ENCODE data around the gene NDUFS6.
A peak's percentile ranks its signal among the peaks of the same experiment; 100 is the strongest.

The NDUFS6 gene

DNA sequence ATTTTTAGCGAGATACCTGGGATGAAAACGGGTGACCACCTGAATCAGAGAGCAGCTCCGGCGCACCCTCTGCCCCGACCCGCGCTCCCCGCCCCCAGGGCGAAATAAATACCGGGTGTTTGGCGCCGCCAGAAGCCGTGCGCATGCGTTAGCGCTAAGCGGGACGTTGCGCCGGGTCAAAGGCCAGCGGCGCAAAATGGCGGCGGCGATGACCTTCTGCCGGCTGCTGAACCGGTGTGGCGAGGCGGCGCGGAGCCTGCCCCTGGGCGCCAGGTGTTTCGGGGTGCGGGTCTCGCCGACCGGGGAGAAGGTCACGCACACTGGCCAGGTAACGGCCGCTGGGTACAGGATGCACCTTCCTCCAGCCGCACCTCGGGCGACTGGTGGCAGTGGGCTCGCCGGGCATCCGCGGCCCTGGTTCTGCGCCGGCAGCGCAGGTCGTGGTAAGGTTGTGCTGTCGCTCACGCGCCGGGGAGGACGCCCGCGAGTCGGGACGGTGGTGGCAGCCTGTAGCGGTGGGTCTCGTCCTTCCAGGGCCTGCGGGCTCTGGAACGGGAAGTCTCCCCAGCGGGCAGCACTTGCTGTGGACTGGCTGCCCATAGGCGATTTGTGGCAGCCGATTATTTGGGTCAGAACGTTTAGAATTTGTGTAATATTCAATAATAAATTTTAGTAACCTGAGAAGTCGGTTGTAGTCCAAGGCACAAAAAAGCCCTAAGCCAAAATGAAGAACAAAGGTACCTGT, at the start of gene NDUFS6:
NDUFS6 (plus strand) TSS at position 186 of the 745 bp plus-strand sequence; CDS start at position 197, 11 bp downstream.
- peak; percentile 81 for DNase-seq

DNA sequence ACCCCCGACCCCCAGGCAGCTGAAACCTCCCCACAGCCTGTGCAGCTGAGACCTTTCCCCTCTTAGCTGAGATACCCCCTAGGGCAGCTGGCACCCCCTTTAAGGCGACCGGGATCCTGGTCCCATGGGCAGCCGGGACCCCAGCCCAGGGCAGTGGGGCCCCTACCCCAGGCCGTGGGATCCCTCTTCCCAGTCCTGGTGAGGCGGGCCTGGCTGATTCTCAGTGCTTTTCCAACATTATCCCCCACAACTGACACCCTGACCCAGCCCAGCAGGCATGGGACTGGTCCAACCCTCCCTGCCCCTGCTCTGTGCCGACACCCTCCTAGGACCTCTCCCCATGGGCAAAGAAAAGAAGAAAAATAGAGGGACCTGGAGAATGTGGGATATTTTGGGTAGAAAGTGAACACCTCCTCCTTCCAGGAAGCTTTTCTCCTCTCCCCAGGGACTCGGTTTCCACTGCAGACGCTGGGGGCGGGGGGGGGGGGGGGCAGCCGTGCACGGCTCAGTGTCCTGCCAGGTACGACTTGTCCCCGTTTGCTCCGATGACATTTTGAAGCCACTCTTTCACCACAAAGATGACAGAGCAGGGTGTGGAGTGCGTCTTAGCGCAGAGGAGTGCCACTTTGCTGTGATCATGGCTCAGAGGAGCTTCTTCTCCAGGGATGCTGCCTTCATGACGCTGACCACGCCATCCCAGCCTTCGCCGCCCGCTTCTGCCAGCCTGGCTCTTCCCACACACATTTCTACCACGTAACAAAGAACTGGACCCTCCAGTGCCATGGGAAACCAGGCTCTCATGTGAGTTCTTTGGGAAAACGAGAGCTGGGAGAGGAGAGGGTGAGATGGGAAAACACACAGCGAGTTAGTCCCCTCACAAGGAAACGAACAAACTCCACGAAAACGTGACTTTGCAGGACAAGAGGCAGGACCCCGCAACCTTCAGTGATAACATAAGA, 49.1 kb upstream of the NDUFS6 start:
- DNase-seq, result no peak

DNA sequence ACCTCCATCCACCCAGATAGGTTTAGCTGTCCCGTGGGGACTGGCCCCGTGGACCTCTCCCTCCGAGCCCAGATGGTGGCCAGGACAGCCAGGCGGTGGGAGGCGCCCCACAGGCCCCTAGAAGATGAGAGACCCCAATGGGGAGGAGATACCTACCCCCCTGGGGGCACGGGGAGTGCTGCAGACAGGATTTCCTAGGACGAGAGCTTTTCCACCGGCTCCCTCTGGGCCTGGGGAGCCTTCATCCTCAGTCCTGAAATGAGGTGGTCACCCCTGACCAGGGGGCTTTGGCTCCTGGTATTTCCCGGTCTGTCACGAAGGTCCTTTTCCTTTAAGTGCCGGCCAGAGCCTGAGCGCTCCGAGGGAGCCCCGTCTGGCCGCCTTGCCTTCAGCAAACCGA, 48.3 kb upstream of the NDUFS6 start:
- DNase-seq, result no peak

DNA sequence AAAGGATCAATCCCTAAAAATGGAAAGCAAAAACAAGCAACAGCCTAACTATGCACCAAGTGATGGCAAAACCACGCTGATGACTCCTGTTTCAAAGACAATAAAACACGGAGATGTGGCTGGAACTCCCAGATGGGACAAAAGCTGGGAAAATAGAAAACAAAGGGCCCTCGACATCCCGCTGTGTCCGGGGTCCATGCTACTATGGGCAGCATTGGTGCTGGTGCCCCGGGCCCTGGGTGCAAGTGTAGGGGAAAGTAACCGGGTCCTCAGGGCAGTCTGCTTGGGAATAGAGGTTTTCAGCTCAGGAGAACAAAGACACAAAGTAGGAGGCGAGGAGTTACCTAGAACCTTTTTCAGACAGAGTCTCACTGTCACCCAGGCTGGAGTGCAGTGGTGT, 47.7 kb upstream of the NDUFS6 start:
- no peak for DNase-seq

DNA sequence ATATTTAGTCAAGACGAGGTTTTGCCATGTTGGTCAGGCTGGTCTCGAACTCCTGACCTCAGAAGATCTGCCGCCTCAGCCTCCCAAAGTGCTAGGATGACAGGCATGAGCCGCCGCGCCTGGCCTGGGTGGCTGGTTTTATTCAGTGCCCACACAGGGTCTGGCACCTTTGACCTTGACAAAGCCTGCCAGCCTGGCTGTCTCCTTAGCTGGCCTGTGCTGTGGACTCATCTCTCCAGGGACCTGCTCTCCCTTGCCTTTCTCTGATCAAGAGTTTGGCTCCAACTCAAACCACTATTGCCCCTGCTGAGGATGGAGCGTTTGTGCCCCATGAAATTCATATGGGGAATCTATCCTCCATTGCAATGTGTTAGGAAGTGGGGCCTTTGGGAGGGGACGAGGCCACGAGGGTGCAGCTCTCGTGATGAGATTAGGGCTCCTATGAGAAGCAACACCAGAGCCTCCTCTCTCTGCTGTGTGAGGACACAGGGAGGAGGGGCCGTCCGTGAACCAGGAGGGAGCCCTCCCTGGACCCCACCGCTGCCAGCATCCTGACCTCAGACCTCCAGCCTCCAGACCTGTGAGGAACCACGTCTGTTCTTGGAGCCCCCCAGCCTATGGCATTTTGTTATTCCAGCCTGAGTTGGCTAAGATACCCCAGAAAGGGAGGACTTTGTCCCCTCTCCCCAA, 46.5 kb upstream of the NDUFS6 start:
- no peak for DNase-seq

DNA sequence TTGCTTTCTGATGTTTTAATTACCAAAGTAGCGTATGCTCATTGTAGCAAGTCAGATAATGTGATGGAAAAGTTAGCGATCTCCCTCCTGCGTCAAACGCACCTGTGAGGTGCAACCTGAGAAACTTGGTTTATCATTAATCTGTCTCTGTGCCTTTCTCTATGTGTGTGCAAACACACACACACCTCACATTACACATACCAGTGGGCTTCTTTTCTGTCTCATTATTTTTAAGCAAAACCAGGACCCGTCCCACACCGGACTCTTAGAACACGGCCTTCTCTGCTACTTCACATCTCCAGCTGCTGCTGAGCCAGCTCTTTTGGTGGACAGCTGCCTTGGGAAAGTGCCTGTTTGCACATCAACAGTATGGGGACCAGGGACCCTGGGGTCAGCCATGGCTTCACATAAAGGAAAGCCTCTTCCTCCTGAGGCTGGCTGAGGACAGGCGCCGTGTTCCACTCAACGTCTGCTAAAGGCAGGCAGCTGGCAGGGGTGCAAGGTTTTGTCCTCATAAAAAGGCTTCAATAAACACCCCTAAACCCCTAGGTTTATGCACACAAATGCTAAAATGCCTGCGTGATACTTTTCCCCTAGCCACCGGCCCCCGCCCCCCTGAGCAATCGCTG, 45.8 kb upstream of the NDUFS6 start:
- no peak for DNase-seq

DNA sequence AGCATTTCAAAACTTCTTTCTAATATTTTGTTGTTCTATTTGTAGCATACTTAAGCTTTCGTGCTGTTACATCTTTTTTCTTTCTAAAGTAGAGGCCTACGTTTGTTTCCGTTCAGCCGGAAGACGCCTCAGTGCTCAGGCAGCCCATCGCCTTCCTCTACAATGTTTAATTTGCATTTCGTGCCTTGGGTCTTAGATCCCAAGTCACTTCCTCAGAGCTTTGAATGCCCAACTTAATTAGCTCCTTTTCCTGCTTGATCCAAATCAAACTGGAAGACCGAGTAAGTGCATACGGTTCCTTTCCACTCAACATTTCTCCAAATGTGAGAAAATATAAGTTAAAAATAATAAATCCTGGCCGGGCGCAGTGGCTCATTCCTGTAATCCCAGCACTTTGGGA, 44.7 kb upstream of the NDUFS6 start:
- no peak for DNase-seq

DNA sequence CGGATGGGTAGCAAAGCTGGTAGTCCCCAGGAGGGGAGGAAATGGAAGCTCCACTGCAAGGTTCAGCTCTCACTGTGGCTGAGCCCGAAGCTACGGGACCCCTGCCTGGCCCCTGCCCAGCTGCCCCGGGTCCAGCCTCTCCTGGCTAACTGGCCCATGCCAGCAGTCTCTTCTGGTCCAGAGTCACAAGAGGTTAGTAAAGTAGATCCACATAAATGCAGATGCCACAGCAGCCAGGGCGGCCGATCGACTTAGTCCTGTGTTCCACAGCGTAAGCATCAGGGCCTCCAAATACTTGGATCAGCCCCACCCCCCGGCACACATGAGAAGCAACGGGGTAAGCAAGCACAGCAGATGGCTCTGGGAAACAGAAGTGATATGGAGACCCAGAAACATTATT, 43.7 kb upstream of the NDUFS6 start:
- no peak for DNase-seq

DNA sequence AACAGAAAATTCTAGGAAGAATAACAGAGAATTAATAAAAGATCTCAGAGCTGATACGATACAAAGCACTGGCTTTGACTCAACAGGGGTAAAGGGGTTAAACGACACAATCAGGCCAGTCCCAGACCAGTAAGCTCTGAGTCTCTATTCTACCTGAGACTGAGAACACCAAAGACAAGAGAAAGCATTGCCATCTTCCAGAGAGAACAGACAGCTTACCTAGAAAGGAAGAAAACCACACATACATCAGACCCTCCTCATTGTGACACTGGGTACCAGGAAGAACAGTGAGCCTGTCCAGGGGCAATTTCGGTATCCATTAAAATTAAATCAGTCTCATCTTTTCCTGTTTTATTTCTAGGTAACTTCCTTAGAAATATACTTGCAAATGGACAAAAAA, 42.6 kb upstream of the NDUFS6 start:
- no peak for DNase-seq

DNA sequence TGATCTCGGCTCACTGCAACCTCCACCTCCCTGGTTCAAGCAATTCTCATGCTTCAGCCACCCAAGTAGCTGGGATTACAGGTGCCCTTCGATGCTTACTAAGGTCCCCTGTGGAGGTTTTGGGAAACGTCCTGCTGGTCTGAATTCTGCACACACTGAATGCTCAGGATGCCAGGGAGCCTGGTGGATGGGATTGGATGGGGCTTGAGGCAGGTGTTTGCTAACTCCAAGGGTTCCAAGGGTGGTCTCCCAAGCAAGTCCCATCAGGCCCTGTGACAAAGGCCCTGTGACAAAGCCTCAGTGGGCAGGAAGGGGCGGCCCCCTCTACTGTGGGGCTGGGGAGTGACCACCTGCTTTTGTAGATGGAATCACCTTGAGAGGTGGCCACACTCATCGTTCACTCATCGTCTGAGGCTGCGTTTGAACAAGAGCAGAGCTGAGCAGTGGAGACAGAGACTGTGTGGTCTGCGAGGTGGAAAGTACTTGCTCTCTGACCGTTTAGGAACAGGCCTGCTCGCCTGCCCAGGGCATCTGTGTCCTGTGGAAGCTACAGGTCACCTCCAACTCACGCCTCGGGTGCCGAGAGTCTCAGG, 41.7 kb upstream of the NDUFS6 start:
- DNase-seq, result no peak

DNA sequence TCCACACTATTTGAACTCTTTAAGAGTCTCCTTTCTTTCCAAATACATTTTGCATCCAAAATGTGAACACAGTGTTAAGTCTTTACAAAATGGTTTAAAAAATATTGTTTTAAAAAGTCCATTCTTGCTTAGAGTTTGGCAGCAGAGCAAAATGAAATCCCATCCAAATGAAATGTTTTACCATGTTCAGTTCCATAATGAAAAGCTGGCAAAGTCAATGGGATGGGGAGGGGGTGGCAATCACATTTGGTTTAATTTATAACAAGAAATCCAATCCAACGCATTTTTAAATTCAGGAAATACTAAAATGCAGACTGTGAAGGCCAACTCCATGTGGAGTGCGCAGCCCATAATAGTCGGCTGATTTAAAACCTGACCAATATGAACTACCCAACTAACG, 41.0 kb upstream of the NDUFS6 start:
- no peak for DNase-seq

DNA sequence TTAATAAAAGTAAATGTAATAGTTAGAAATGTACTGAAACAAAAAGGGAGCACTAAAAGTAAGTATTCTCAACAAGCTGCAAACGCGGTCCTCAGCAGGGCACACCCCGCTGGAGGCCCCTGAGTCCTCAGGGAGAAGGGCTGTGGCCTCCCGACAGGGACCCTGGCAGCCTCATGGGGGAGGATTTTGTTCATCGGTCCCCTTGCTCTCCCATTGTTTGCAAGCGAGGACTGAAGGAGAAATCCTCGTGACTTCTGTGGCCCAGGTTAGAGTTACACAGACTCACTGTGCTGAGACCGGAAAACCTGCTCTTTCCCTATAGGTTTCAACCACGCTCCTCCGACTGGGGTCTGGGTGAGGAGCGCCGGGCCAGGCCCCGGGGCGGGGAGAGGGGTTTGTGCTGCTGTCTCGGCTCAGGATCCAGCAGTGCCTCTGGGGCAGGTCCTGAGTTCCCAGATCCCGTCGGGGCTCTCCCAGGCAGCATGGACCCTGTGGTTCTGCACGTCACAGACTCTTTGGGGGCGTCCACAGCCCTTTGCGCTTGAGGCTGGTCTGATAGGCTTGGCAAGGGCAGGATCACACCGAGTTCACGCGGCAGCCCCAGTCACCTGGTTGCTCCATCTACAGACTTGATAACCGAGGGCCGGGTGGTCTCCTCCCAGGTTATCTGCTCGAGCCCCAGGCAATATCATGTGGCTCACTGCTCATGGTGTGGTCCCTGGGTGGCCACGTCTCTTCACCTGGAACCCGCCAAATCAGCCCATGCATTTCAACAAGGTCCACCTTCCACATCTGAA, 40.4 kb upstream of the NDUFS6 start:
- DNase-seq, result no peak

DNA sequence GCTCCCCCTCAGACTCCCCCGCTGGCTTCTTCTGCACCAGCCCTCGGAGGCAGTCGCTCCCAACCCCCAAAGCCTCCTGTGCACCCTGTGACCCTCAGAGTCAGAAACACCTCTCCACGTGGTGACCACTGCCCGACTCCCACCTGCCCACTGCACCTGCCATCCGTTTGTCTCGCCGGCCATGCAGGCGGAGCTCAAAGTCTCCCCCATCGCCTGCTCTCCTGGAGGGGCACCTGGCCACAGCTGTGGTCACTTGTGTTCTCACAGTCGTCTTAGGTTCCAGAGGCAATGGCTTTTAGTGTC, 39.8 kb upstream of the NDUFS6 start:
- no peak for DNase-seq

DNA sequence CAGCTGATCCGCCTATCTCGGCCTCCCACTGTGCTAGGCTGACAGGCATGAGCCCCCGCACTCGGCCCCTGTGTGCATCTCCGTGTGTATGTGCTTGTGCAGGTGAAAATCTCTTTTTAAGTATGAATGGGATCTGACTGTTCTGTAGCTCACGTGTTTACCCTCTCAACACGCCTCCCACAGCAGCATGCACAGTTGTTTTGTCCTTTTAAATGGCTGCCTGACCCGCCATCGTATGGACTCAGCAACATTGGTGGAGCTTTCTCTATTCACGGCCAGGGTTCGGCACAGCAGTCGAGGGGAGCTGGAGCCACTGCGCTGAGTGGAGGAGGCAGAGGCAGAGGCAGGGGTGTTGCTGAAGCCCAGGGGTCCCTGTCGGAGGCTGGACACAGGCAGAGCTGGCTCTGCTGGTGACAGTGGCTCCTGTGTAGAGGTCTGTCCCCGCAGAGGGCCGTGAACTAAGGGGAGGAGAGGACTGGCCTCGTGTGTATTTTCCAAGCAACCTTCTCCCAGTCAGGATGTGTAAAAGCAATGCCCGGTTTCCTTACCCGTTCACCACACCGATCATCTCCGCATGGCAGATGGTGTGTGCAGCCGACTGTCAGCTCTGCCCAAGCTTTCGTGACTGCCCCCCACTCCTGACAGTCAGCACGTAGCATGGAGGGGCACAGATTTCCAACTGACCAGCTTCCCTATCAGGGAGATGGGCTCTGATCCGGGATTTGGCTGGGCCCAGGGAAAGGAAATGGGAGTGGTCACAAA, 38.9 kb upstream of the NDUFS6 start:
- DNase-seq, result no peak

DNA sequence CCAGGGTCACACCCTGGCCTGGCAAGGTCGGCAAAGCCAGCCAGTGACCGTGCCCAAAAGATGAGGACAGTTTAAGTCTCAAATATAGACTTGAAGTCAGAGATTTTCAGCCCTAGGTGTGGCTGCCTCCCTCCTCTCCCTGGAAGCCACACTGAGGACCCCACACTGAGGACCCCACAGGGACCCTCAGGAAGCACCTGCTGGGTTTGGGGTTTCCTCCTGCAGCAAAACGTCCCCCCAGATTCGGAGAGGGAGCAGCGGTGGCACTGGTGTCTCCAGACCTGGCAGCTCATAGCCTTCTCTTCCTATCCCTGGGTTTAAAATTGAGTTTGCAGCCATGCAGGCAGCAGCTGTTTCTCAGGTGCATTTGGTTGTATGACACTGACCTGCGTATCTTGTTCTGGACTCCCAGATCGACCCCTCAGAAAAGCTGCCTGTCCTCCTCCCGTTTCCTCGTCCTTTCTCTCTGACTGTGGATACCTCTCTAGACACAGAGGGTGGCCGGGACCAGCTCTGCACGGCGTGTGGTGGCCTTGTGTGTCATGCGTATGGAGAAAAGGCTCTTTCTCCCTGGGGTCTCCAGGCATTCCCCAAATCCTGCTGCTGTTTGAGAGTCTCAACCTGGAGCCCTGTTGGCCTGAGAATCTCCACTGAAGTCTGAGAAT, 38.2 kb upstream of the NDUFS6 start:
- DNase-seq, result no peak

DNA sequence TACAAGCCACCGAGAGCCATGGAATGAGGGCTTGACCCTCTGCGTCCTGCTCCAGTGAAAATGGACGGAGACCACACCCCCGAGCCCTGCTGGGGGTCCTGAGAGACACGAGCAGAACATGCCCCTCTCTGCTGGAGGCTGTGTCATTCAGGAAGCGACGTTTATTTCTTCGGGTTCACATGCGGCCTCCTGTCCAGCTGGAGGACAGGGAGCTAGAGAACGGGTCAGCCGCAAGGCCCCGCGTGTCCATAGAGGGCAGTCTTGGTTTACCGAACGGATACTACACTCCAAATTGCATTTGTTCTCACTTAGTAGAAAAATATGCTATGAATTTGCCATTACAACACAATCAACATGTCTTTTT, 37.7 kb upstream of the NDUFS6 start:
- peak; percentile 30 for DNase-seq

DNA sequence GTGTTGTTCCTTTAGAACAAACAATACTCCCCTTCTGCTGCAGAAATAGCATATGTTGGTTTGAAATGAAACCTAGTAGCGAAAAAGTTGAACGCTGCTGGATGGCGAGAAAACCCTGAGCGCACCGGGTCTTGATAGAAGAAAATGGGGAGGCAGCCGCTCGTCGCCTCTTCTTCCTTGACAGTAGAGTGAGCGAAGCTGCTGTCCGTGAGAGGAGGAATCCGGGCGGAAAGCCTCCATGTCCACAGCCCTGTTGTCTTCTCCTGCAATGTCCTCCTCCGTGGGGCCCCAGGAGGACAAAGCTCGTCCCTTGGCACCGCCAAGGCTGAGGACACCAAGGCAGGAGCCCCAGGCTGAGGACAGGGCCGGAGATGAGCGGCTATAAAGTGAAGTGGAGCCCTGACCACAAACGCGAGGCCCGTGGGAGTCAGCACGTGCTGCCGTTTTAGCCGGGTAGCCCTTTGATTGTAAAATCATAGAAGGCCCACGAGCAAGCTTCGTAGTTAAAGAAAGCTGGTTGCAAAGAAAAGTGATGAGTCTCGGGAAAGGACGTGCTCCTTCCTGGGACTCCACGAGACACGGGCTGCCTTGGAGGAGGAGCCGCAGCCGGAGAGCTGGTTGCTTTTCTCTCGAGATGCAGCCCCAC, 37.1 kb upstream of the NDUFS6 start:
- no peak for DNase-seq

DNA sequence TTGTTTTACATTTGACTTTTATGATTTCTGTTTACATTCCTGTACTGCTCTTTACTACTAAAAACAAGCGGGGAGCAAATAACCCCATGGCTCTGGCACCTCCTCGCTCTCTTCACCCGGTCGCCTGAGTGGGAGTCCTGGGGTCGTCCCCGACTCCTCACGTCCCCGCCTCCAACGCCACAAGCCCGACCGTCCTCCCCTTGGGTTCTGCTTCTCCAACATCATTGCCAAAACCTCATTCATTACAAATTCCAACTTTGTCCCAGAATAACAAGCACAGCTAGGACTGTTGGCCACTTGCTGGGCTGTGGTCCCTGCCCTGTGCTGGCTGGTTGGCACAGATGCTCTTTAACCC, 36.6 kb upstream of the NDUFS6 start:
- DNase-seq, result no peak

DNA sequence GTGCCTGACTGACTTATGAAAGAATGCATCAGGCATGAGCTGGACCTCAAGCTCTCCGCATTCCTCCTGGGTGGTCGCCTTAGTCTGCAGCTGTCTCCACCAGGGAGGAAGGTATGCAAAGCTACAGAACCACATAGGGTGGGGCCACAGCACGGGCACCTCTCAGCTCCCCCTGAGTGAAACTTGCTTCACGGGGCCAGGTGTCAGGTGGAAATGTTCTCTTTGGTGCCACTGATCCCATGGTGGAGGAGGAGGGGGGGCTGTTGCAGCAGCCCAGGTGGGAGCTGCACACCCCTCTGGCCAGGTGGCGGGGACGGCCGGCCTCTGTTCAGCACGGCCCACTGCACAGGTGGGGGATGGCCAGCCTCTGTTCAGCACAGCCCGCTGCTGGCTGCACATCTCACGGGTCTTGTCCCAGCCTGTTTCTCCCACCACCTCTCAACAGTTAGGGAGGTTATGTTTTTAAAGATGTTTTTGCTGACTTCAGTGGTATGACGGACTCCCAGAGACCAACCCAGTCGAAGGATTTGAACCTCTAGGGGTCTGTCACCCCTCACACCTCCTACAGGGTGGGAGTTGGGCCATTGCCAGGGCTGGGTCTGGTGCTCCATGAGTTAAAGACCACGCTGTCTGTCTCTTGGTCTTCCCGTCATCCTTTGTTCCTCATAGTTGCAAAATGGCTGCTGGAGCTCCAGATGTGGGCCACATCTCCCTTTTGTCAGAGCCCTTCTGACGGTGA, 35.9 kb upstream of the NDUFS6 start:
- DNase-seq, result no peak

DNA sequence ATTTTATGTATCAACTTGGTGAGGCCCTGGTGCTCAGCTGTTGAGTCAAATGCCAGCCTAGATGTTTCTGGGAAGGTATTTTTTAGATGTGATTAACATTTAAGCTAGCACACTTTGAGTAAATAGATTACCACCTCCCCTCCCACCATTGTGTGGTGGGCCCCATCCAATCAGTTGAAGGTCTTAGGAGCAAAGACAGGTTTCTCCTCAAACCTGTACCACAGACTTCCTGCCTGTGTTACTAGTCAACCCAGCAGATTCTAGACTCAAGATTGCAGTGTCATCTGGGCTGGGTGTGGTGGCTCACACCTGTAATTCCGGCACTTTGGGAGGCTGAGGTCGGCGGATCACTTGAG, 35.3 kb upstream of the NDUFS6 start:
- no peak for DNase-seq

Data from hematopoietic multipotent progenitor cell treated with erythropoietin and hydrocortisone succinate and interleukin-3 and kit ligand, for 8 days (in vitro differentiated cells).